Astrocyte (in vitro differentiated cells and primary cell): ENCODE measurements around the gene NFATC3.

Experiments used
- CTCF ChIP-seq: IDR thresholded peaks from 2 replicates; pipeline ENCODE4 v1.5.1; 2011; ENCODE audit warnings: low read depth, mild to moderate bottlenecking, inconsistent platforms, low read length, moderate library complexity; ENCODE audit not compliant: insufficient read depth
- EZH2 ChIP-seq: IDR thresholded peaks from 2 replicates; pipeline ENCODE4 v1.6.1; 2012; ENCODE audit warnings: mild to moderate bottlenecking, low read length, inconsistent platforms; ENCODE audit not compliant: insufficient read depth

- TF ChIP-seq CTCF: no peak
- no peak for TF ChIP-seq EZH2
Measured at GRCh38 chr16:68246666-68247065, 161.5 kb downstream of the NFATC3 start.
